ENCODE results near the gene MYO1D.
"Not testable (repeated sequence)": the region's sequence is repeated elsewhere in the genome, so short reads cannot be mapped to it uniquely, and the experiment has no call there.

MYO1D gene

GRCh38 chr17:32896647-32897258 is 19.8 kb upstream of the MYO1D start:
- Histone ChIP-seq H2AFZ (ENCODE audit: low read depth, low read length) (no peak overlapping the region), H3K79me2 (ENCODE audit: low read length) (no peaks in the 10 kb centered on the region), H3K4me1 (ENCODE audit: low read length) (no peaks in the 10 kb centered on the region), H3K4me2 (ENCODE audit: low read length) (no peak overlapping the region), H3K9ac (ENCODE audit: low read length) (no peak overlapping the region), H3K27me3 (ENCODE audit: low read depth, low read length) (no peaks in the 10 kb centered on the region), H3K9me3 (ENCODE audit: insufficient read depth, low read length) (no peaks in the 10 kb centered on the region), H3K4me3 (ENCODE audit: low read length) (no peak overlapping the region), H4K20me1 (ENCODE audit: insufficient read depth, low read length) (no peaks in the 10 kb centered on the region), H3K36me3 (replicated peaks; ENCODE audit: low read depth, low read length) (no peaks in the 10 kb centered on the region), H3K27ac (ENCODE audit: low read length) (no peak overlapping the region)
- TF ChIP-seq EZH2phosphoT487 (IDR thresholded peaks at IDR 0.05; ENCODE audit: low read depth) (no peak), CTCF (IDR thresholded peaks at IDR 0.05; ENCODE audit: low read depth, low read length) (no peak)

- Histone ChIP-seq H2AFZ (ENCODE audit: low read depth, low read length) (no peak overlapping the region), H3K27me3 (ENCODE audit: low read depth, low read length) (no peaks in the 10 kb centered on the region)
Measured at GRCh38 chr17:32894245-32894644, 17.3 kb upstream of the MYO1D start.

GRCh38 chr17:32887410-32887809 is 10.5 kb upstream of the MYO1D start:
- not testable (repeated sequence) for H3K4me1 ChIP-seq (ENCODE audit: low read length); H3K4me3 ChIP-seq (ENCODE audit: low read length); H3K27me3 ChIP-seq (ENCODE audit: low read depth, low read length); H3K4me2 ChIP-seq (ENCODE audit: low read length); H2AFZ ChIP-seq (ENCODE audit: low read depth, low read length); H3K36me3 ChIP-seq (replicated peaks; ENCODE audit: low read depth, low read length); H3K9ac ChIP-seq (ENCODE audit: low read length); H3K9me3 ChIP-seq (ENCODE audit: insufficient read depth, low read length); H3K27ac ChIP-seq (ENCODE audit: low read length); H3K79me2 ChIP-seq (ENCODE audit: low read length); H4K20me1 ChIP-seq (ENCODE audit: insufficient read depth, low read length)

More at GRCh38 chr17:32894245-32894644, 17.3 kb upstream of the MYO1D start:
- H3K4me2 ChIP-seq (ENCODE audit: low read length), result no peak overlapping the region
- H3K4me3 ChIP-seq (ENCODE audit: low read length), result no peak overlapping the region
- no peak for TF ChIP-seq EZH2phosphoT487 (IDR thresholded peaks at IDR 0.05; ENCODE audit: low read depth)
- TF ChIP-seq CTCF (IDR thresholded peaks at IDR 0.05; ENCODE audit: low read depth, low read length), result no peak
- H3K9me3 ChIP-seq (ENCODE audit: insufficient read depth, low read length), result no peaks in the 10 kb centered on the region
- no peaks in the 10 kb centered on the region for H3K4me1 ChIP-seq (ENCODE audit: low read length)
- no peaks in the 10 kb centered on the region for H3K36me3 ChIP-seq (replicated peaks; ENCODE audit: low read depth, low read length)
- no peak overlapping the region for H3K27ac ChIP-seq (ENCODE audit: low read length)
- no peaks in the 10 kb centered on the region for H4K20me1 ChIP-seq (ENCODE audit: insufficient read depth, low read length)
- H3K79me2 ChIP-seq (ENCODE audit: low read length), result no peaks in the 10 kb centered on the region
- no peak overlapping the region for H3K9ac ChIP-seq (ENCODE audit: low read length)

GRCh38 chr17:32886951-32887350 is 10.0 kb upstream of the MYO1D start:
- H3K4me3 ChIP-seq (ENCODE audit: low read length); H3K27ac ChIP-seq (ENCODE audit: low read length); H3K27me3 ChIP-seq (ENCODE audit: low read depth, low read length); H3K9ac ChIP-seq (ENCODE audit: low read length); H3K36me3 ChIP-seq (replicated peaks; ENCODE audit: low read depth, low read length); H2AFZ ChIP-seq (ENCODE audit: low read depth, low read length); H3K4me2 ChIP-seq (ENCODE audit: low read length); H4K20me1 ChIP-seq (ENCODE audit: insufficient read depth, low read length); H3K9me3 ChIP-seq (ENCODE audit: insufficient read depth, low read length); H3K79me2 ChIP-seq (ENCODE audit: low read length); H3K4me1 ChIP-seq (ENCODE audit: low read length): not testable (repeated sequence)

GRCh38 chr17:32882734-32883133 is 5.8 kb upstream of the MYO1D start:
- Histone ChIP-seq H3K36me3 (replicated peaks; ENCODE audit: low read depth, low read length) (no peaks in the 10 kb centered on the region), H4K20me1 (ENCODE audit: insufficient read depth, low read length) (no peaks in the 10 kb centered on the region), H3K4me2 (ENCODE audit: low read length) (no peak overlapping the region), H3K9ac (ENCODE audit: low read length) (no peak overlapping the region), H3K27me3 (ENCODE audit: low read depth, low read length) (no peaks in the 10 kb centered on the region), H3K79me2 (ENCODE audit: low read length) (no peaks in the 10 kb centered on the region), H3K9me3 (ENCODE audit: insufficient read depth, low read length) (no peaks in the 10 kb centered on the region), H3K4me3 (ENCODE audit: low read length) (no peak overlapping the region), H3K27ac (ENCODE audit: low read length) (no peak overlapping the region), H3K4me1 (ENCODE audit: low read length) (peaks cover 18% of the 10 kb centered on the region), H2AFZ (ENCODE audit: low read depth, low read length) (no peak overlapping the region)
- TF ChIP-seq CTCF (IDR thresholded peaks at IDR 0.05; ENCODE audit: low read depth, low read length), result no peak
- TF ChIP-seq EZH2phosphoT487 (IDR thresholded peaks at IDR 0.05; ENCODE audit: low read depth), result no peak

Measured in OCI-LY3 (cell line).